Thoracic aorta (tissue), 2 donors: ENCODE results near the gene PTPRN2. TPM values are rescaled to one million over a fixed set of nuclear protein-coding genes. Genes with fewer than 3 reads are reported as not detected.
"Not testable (repeated sequence)": the region's sequence is repeated elsewhere in the genome, so short reads cannot be mapped to it uniquely, and the experiment has no call there.

Experiments used
- ATAC-seq: fragments of 150-250 bp; one replicate; pipeline ENCODE4 v1.8.0; 2017; ENCODE audit warnings: low read depth; ENCODE audit not compliant: insufficient number of reproducible peaks, low FRiP score
- DNase-seq: peaks from one replicate; pipeline ENCODE4 v3.0.0-alpha.2; 2020; ENCODE audit warnings: low spot score
- H3K27ac ChIP-seq, 2 donors: fragments of 200-600 bp; sonication (generic); 1 replicate in 1 of 2; 2 replicates in 1 of 2; pipeline ENCODE4 v1.5.1; 2016; ENCODE audit warnings: mild to moderate bottlenecking in 2 of 2, moderate library complexity in 2 of 2
- H3K27me3 ChIP-seq: fragments of 200-600 bp; sonication (generic); replicated peaks from 2 replicates; pipeline ENCODE4 v1.6.0; 2016; ENCODE audit warnings: mild to moderate bottlenecking; ENCODE audit not compliant: insufficient read depth
- H3K36me3 ChIP-seq: fragments of 200-600 bp; sonication (generic); one replicate; pipeline ENCODE4 v1.5.1; 2016
- H3K4me1 ChIP-seq, 2 donors: fragments of 200-600 bp; sonication (generic); 1 replicate in 1 of 2; 2 replicates in 1 of 2; pipeline versions ENCODE4 v1.5.1 to v1.6.0; 2016; ENCODE audit warnings: low read depth in 2 of 2, mild to moderate bottlenecking in 1 of 2; ENCODE audit not compliant: control insufficient read depth in 1 of 2
- H3K4me3 ChIP-seq: fragments of 200-600 bp; sonication (generic); 2 replicates; pipeline ENCODE4 v1.5.1; 2016; ENCODE audit warnings: mild to moderate bottlenecking
- H3K9me3 ChIP-seq: fragments of 200-600 bp; sonication (generic); 2 replicates; pipeline ENCODE4 v1.5.1; 2016
- total RNA-seq, 2 donors: library from RNA; depleted of rRNA; stranded (reverse); fragments of >200 nt; gene quantifications; one replicate each; pipeline versions ENCODE4 v1.1.0 to v1.2.3, GENCODE V29; 2016
- TF ChIP-seq, protein P1 (sequence below): fragments of 200-600 bp; sonication (generic); IDR thresholded peaks from one replicate; pipeline ENCODE4 v1.5.1; 2019; ENCODE audit warnings: antibody characterized with exemption

PTPRN2 gene
- total RNA-seq, 2 donors from 2014 or later: 2.2 to 3.1 TPM

GRCh38 chr7:157564517-157565177, 1023.0 kb downstream of the PTPRN2 start:
- DNase-seq (no peak), ATAC-seq (no peak)
- H3K27ac ChIP-seq: no peak overlapping the region
- TF ChIP-seq, protein P1, sequence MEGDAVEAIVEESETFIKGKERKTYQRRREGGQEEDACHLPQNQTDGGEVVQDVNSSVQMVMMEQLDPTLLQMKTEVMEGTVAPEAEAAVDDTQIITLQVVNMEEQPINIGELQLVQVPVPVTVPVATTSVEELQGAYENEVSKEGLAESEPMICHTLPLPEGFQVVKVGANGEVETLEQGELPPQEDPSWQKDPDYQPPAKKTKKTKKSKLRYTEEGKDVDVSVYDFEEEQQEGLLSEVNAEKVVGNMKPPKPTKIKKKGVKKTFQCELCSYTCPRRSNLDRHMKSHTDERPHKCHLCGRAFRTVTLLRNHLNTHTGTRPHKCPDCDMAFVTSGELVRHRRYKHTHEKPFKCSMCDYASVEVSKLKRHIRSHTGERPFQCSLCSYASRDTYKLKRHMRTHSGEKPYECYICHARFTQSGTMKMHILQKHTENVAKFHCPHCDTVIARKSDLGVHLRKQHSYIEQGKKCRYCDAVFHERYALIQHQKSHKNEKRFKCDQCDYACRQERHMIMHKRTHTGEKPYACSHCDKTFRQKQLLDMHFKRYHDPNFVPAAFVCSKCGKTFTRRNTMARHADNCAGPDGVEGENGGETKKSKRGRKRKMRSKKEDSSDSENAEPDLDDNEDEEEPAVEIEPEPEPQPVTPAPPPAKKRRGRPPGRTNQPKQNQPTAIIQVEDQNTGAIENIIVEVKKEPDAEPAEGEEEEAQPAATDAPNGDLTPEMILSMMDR: no peak
- H3K4me3 ChIP-seq: no peak overlapping the region
- H3K36me3 ChIP-seq: no peaks in the 10 kb centered on the region
- H3K9me3 ChIP-seq: no peaks in the 10 kb centered on the region
- H3K4me1 ChIP-seq: peaks cover 0 to 14% of the 10 kb centered on the region in 2 donors
- no peaks in the 10 kb centered on the region for H3K27me3 ChIP-seq

GRCh38 chr7:157563467-157564135, 1024.0 kb downstream of the PTPRN2 start:
- H3K27me3 ChIP-seq, H3K4me1 ChIP-seq, H3K9me3 ChIP-seq, DNase-seq, H3K36me3 ChIP-seq, ATAC-seq, H3K27ac ChIP-seq, H3K4me3 ChIP-seq: not testable (repeated sequence)

- not testable (repeated sequence) for DNase-seq, H3K4me1 ChIP-seq, H3K27ac ChIP-seq, H3K27me3 ChIP-seq, ATAC-seq, H3K36me3 ChIP-seq, H3K9me3 ChIP-seq, H3K4me3 ChIP-seq
These were observed 1024.9 kb downstream of the PTPRN2 start for GRCh38 chr7:157562522-157563398.

DNA sequence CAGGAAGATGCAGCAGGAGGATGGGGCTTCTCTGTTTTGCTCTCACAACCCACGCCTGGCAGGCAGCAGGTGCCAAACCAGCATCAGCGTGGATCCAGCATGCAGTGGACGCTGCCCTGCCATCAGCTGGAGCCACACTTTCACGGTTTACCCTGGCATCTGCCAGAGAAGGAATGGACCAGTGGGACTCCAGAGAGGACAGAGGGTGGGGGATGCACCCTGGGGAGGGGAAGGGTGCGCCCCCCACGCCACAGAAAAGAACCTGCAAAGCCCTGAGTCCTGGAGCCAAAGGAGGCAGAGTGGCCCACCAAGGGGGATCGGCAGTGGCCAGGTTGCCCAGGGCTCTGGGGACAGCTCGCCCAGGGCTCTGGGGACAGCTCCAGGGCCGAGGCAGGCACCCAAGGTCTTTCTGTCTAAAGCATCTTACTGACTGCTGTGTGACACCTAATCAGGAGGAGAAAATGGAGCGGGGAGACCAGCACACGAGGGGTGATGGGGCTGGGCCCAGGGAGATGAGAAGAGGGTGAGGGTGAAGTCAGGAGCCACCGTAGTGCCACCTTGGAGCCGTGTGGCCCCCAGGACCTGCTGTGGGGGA, 1025.7 kb downstream of the PTPRN2 start:
- ATAC-seq (no peak), DNase-seq (no peak)
- Histone ChIP-seq H3K9me3 (no peaks in the 10 kb centered on the region), H3K36me3 (no peaks in the 10 kb centered on the region), H3K27me3 (no peaks in the 10 kb centered on the region), H3K27ac (no peak overlapping the region), H3K4me1 (no peaks in the 10 kb centered on the region), H3K4me3 (no peak overlapping the region)
- TF ChIP-seq, protein P1: no peak

DNA sequence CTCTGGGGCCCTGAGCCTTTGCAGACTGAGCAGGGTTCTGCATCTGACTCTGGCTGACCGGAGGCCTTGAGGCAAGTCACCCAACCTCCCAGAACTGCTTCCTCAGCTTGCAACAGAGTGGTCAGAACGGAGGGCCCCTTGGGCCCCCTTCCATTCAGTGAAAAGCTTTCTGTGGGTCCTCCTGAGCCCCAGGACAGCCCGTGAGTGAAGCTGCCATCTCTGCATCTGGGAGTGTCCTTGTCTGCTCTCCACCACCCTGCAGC, 1026.2 kb downstream of the PTPRN2 start:
- H3K4me3 ChIP-seq: no peak overlapping the region
- H3K4me1 ChIP-seq: no peaks in the 10 kb centered on the region
- no peak overlapping the region for H3K27ac ChIP-seq
- H3K9me3 ChIP-seq: no peaks in the 10 kb centered on the region
- no peak for DNase-seq
- H3K27me3 ChIP-seq: no peaks in the 10 kb centered on the region
- ATAC-seq: no peak
- TF ChIP-seq, protein P1: no peak
- H3K36me3 ChIP-seq: no peaks in the 10 kb centered on the region
